Right ventricle myocardium inferior (tissue), 1 donor: Measurements from ENCODE around the gene PXDN. TPM values are rescaled to one million over a fixed set of nuclear protein-coding genes. Genes with fewer than 3 reads are reported as not detected.
A peak's percentile ranks its signal among the peaks of the same experiment; 100 is the strongest.
"Not testable (repeated sequence)": the region's sequence is repeated elsewhere in the genome, so short reads cannot be mapped to it uniquely, and the experiment has no call there.

Source experiments
- ATAC-seq: fragments of 200-7000 bp; cut with Tn5 transposase; one replicate; pipeline ENCODE4 v1.9.1; 2020; ENCODE audit warnings: mild to moderate bottlenecking, moderate library complexity
- DNase-seq: peaks from one replicate; pipeline ENCODE4 v3.0.0; 2021; ENCODE audit errors: missing footprints
- intact Hi-C: fragments of 100-400 bp; cut with DNase I; formaldehyde crosslinking; loops from one replicate; pipeline ENCODE4 v1.11.0; 2022
- total RNA-seq: library from RNA; stranded (reverse); fragmentation: NEBNext Ultra II Directional; extraction: Animal tissue kit (Norgen Biotek cat#: 25700); gene quantifications from one replicate; pipeline ENCODE4 v1.2.1, GENCODE V29; 2021
- donor health status: DM: no; HTN: yes; CAD: no; lungs with severe emphysema.

The PXDN gene
- total RNA-seq, 1 donor from 2014 or later: 19.7 TPM

DNA sequence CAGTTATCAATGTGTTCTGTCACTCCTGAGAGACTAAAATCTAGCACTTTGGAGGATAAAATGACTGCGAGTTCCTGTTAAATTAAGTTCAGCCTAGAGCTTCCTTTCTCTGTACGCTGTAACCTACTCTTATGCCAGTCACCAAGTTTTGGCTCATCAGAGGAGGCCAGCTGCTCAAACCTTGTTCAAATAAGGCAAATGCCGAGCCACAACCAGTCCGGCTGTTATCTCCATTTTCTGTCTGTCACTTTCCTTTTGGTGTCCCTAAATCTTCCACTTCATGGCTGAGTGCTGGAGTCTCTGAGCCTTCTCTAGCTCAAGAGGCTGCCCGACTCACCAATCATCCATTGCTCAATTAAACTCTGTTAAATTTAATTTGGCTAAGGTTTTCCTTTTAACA, 33.5 kb upstream of the PXDN start:
- ATAC-seq (no peak), DNase-seq (no peak)
- intact Hi-C loops: no loop called here

DNA sequence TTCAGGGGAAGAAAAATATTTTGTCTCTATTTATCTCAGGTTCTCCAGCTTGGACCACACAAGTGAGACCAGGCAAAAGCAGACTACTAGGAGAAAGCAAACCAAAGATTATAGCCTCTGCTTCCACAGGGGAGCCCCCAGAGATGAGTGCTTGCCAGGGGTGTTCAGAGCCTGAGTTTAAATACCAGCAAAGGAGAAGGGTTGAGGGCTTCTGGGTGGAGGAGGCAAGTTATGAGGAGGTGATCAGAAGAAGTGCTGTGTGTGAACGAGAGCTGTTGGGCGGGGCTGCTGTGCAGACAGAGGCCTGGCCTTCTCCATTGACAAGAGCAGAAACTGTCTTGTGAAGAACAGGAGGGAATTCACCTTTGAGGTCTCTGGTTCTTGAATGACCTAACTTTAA, 32.8 kb upstream of the PXDN start:
- no peak for ATAC-seq
- intact Hi-C loops: no loop called here
- DNase-seq: no peak

DNA sequence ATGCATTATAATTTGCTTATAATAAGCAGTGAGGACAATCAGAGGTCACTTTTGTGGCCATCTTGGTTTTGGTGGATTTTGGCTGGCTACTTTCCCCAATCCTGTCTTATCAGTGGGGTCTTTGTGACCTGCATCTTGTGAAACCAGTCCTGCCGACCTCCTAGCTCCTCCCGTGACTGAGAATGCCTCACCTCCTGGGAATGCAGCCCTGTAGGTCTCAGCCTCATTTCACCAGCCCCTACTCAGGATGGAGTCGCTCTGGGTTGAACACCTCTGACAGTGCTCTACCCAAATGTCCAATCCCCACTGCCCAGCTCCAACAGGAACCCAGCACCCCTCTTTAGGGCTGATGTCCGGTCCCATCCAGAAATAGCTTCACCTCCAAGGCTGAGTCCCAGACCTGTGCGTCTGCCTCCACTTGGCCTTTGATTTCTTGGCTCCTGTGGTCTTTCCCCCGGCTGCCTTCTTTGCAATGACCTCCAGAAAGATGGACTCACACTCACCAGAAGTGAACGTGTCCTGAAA, 31.3 kb upstream of the PXDN start:
- DNase-seq (no peak), ATAC-seq (no peak)
- intact Hi-C loops: no loop called here

GRCh38 chr2:1774929-1775328, 30.6 kb upstream of the PXDN start:
- ATAC-seq: no peak
- intact Hi-C loops: no loop called here
- DNase-seq: no peak

GRCh38 chr2:1773883-1774282, 29.6 kb upstream of the PXDN start:
- DNase-seq (no peak), ATAC-seq (no peak)
- intact Hi-C loops: no loop called here

DNA sequence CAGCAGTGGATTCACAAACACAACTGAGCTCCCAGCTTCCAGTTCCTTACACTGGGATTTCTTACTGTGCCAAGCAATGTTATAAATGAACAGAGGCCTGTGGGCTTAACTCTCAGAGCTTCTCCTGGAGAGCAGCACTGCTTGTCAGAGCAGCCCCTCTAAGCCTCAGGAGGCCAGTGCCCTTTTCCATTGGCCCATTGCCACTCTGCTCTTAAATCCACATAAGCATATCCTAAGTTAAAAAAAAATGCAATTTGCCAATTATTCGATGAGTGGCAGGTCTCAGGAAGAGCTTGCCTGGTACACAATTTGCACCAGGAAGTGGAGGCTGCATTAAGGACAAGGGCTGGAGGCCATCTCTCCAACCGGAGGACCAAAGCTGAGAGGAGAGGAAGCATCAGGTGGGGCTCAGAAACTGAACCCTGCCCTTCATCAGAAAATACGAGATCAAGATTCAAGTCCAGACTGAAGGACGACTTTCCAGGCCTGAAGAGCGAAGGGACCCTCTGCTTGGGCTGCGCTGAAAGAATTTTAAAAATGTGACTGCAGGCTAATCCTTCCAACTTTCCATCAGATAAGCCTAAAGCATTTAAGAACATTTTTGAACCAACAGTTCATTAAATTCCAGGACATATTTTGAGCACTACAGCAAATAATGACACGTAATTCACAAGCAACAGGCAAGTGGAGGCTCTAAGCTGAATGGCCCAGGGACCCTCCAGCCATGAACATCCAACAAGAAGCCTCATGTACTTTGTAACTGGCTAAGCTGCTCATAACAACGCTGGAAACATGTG, 28.4 kb upstream of the PXDN start:
- no peak for ATAC-seq
- DNase-seq: no peak
- intact Hi-C loops: no loop called here

DNA sequence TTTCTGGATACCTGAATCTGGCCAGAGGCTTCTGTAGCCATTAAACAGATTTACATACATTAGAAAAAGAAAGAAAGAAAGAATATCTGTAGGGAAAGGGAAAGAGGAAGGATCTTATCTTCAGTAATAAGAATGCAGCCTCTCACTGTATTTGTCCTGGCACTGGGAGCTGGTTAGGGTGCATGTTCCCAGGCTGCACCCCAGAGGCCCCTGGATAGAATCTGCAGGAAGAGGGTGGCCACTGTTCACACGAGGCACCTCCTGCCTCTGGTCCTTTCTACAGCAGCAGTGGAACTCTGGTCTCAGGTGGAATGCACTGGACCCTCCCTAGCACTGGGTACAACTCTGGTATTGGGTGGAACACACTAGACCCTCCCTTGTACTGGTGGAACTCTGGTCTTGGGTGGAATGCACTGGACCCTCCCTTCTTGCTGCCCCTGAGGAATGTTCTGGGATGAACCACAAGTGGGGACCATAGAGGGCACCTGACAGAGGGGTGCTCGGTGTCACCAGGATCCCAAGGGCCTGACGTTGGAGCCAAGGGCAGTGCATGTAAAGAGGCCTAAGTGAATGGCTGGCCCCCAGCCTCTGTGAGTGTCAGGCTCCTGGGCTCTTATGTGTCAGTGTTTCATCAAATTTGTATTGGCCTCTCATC, 27.4 kb upstream of the PXDN start:
- ATAC-seq: no peak
- intact Hi-C loops: no loop called here
- no peak for DNase-seq

GRCh38 chr2:1770566-1771380, 26.5 kb upstream of the PXDN start:
- ATAC-seq (no peak), DNase-seq (no peak)
- intact Hi-C loops: no loop called here

GRCh38 chr2:1769703-1770422, 25.5 kb upstream of the PXDN start:
- intact Hi-C loops: no loop called here
- DNase-seq: no peak
- ATAC-seq: peak; percentile 42

GRCh38 chr2:1767939-1768691, 23.8 kb upstream of the PXDN start:
- ATAC-seq: no peak
- intact Hi-C loops: no loop called here
- no peak for DNase-seq

DNA sequence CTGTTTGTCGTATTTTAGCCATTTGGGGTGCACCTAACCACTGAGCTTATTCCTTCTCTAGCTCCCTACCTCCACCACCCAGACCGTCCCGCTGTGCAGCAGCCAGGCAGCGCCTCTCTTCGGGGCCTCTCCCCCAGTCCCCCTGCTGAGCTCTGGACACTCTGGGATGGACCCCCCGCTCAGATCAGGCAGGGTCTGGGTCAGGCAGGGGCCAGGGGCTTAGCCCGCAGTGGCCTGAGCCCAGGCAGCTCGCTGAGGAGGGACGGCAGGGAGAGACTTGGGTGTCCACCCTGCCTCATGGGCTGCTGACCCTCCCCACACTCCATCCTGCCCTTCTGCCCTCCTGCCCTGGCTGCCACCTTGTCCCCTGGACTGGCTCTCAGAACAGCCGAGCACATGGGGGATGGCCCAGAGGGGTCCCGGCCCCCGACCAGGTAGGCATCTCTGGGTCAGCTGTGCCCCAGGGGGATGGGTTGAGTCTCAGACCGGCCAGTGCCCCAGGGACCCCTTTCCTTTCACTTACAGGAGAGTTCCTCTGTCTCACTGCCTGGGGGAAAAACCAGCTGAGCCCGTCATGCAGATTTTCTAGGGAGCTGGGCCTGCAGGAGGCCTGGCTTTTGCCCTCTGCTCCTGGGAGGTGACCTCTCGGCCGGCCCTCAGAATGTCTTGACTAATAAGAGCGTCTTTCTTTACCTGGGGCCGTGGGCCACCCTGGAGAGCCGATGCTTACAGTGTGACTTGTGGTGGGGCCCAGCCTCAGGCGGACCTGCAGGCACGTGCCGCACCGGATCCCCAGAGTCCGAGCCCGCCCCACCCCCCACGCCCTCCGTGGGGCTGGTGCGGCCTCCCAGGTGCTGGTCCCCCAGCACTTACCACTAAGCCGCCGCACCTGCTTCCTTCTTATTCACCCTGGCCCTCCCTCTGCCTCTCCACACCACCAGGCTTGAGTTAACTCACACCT, 22.8 kb upstream of the PXDN start:
- DNase-seq (no peak), ATAC-seq (no peak)
- intact Hi-C loops: no loop called here

- intact Hi-C loops: no loop called here
- ATAC-seq (no peak), DNase-seq (no peak)
Observed at GRCh38 chr2:1766425-1766824, 22.1 kb upstream of the PXDN start.

GRCh38 chr2:1765201-1765600, 20.9 kb upstream of the PXDN start:
- DNase-seq, intact Hi-C loops, ATAC-seq: not testable (repeated sequence)

DNA sequence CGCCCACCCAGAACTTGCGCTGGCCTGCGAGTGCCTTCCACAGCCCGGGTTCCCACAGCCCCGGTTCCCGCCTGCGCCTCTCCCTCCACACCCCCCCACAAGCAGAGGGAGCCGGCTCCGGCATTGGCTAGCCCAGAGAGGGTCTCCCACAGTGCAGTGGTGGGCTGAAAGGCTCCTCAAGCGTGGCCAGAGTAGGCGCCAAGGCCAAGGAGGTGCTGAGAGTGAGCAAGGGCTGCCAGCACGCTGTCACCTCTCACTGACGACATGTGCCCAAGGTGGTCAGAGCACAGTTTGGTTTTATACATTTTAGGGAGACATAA, 15.3 kb upstream of the PXDN start:
- ATAC-seq (no peak), DNase-seq (no peak)
- intact Hi-C loops: no loop called here

DNA sequence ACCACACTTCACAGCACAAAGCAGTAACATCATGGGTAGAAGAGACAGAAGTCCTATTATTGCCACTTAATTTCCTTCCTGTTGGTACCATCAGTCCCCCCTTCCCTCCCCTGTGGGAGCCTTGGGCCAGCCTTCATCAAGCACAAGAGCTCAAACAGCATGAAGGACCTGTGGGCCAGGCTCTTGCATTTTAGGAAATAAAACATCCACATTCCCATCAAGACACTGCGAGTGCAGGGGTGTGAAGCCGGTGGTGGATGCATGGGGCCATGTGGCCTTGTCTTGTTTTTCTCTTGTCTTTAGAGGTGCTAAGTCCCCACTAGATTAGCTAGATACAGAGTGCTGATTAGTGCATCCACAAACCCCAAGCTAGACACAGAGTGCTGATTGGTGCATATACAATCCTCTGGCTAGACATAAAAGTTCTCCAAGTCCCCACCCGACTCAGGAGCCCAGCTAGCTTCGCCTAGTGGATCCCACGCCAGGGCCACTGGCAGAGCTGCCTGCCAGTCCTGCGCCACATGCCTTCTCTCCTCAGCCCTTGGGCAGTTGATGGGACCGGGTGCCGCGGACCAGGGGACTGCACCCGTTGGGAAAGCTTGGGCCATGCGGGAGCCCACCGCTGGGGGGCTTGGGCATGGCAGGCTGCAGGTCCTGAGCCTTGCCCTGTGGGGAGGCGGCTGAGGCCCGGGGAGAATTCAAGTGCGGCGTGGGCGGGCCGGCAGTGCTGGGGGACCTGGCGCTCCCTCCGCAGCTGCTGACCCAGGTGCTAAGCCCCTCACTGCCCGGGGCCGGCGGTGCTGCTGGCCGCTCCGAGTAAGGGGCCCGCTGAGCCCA, 14.7 kb upstream of the PXDN start:
- DNase-seq: no peak
- intact Hi-C loops: no loop called here
- no peak for ATAC-seq

DNA sequence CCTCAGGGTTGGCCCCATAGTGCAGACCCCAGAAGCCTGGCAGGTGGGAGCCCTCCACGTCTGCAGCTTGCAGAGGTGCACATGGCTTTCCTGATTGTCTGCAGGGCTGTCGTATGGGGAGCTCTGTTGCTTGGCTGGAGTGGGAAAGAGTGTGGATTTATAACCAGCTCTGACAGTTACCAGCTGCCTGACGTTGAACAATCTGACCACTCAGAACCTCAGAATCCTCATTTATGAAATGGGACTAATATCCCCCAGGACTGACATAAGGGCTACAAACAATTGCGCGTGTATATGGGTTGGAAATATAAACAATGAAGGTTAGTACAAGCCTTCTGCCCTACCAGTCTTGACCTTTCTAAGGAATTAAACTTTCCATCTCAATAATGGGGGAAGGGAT, 13.9 kb upstream of the PXDN start:
- ATAC-seq (no peak), DNase-seq (no peak)
- intact Hi-C loops: no loop called here

DNA sequence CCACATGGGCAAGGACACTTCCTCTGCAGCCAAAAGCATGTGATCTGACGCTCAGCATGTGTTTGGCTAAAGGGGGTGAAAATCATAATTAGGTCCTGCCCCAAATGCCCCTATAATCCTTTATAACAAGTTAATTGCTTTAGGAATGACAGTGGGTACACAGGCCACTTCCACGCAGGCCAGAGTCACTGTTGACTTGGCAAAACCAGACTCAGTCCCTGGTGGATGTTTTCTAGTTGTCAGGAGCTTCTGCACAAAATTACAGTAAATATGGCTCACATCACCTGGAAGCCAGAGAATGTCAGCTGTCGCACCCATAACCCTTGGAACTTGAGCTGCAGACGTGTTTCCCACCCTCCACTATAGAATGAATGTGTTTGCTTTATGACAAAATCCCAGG, 13.3 kb upstream of the PXDN start:
- intact Hi-C loops: no loop called here
- ATAC-seq (no peak), DNase-seq (no peak)
